MM.1S (cell line): ENCODE data around the gene OGFRL1.

Experiments
- CTCF ChIP-seq: fragments of 300-600 bp; sonication (generic); IDR thresholded peaks from 2 replicates; pipeline ENCODE4 v1.5.1; 2016; ENCODE audit warnings: antibody characterized with exemption, low read length, mixed read lengths
- EZH2 ChIP-seq: fragments of 300-600 bp; sonication (generic); optimal IDR thresholded peaks from 2 replicates; pipeline ENCODE3; 2017; ENCODE audit warnings: low read depth, mild to moderate bottlenecking, antibody characterized with exemption, low read length, mixed read lengths

- TF ChIP-seq CTCF, result no peak
- TF ChIP-seq EZH2, result no peak
These were observed 39.6 kb upstream of the OGFRL1 start for GRCh38 chr6:71248878-71249544.
